ENCODE results near the gene LSS. TPM values are rescaled to one million over a fixed set of nuclear protein-coding genes. Genes with fewer than 3 reads are reported as not detected.

The LSS gene
- total RNA-seq (100 to 1,000 TPM; 142 to 194 TPM), polyA plus RNA-seq (10 to 100 TPM; 27.6 to 36.7 TPM)

GRCh38 chr21:46228345-46229051 lies at the start of gene LSS:
TSS of gene LSS (minus strand) at chr21:46228774. CDS start at chr21:46228745, 29 bp downstream.
- peaks cover 7 to 48% (median 32%) of the 10 kb centered on the region in 4 donors for H3K4me1 ChIP-seq (ENCODE audit: control insufficient read depth in 4 of 4, insufficient read depth in 4 of 4, low read length in 3 of 4)
- H3K9me3 ChIP-seq (ENCODE audit: control insufficient read depth in 4 of 4, low read length in 3 of 4) = no peaks in the 10 kb centered on the region
- H3K4me3 ChIP-seq (ENCODE audit: low read depth in 1 of 3, low read length in 3 of 3) = peak within 1 kb of the TSS; percentile 72 to 98 (median 83)
- peaks cover 0 to 7% (median under 1%) of the 10 kb centered on the region in 4 donors for H3K36me3 ChIP-seq (ENCODE audit: control insufficient read depth in 4 of 4, insufficient read depth in 3 of 4, low read depth in 1 of 4, low read length in 3 of 4)
- TF ChIP-seq FOXA1 (IDR thresholded peaks at IDR 0.05) = no peak
- no peak for TF ChIP-seq RAD21 (IDR thresholded peaks at IDR 0.05)
- no peak for TF ChIP-seq HNF4G (IDR thresholded peaks at IDR 0.05)
- TF ChIP-seq FOXA2 (IDR thresholded peaks at IDR 0.05) = no peak
- TF ChIP-seq CTCF (IDR thresholded peaks at IDR 0.05; ENCODE audit: low read depth, low read length, missing input control) = no peak
- TF ChIP-seq, protein P1, sequence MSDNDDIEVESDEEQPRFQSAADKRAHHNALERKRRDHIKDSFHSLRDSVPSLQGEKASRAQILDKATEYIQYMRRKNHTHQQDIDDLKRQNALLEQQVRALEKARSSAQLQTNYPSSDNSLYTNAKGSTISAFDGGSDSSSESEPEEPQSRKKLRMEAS (IDR thresholded peaks at IDR 0.05) = peak; percentile 3
- TF ChIP-seq, protein P2, sequence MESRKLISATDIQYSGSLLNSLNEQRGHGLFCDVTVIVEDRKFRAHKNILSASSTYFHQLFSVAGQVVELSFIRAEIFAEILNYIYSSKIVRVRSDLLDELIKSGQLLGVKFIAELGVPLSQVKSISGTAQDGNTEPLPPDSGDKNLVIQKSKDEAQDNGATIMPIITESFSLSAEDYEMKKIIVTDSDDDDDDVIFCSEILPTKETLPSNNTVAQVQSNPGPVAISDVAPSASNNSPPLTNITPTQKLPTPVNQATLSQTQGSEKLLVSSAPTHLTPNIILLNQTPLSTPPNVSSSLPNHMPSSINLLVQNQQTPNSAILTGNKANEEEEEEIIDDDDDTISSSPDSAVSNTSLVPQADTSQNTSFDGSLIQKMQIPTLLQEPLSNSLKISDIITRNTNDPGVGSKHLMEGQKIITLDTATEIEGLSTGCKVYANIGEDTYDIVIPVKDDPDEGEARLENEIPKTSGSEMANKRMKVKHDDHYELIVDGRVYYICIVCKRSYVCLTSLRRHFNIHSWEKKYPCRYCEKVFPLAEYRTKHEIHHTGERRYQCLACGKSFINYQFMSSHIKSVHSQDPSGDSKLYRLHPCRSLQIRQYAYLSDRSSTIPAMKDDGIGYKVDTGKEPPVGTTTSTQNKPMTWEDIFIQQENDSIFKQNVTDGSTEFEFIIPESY (IDR thresholded peaks at IDR 0.05) = no peak
- TF ChIP-seq NR2F2 (IDR thresholded peaks at IDR 0.05) = peak; percentile 26
- TF ChIP-seq EGR1 (IDR thresholded peaks at IDR 0.05; ENCODE audit: low read depth in 2 of 2) = peak; percentile 94 to 95
- TF ChIP-seq, protein P3, sequence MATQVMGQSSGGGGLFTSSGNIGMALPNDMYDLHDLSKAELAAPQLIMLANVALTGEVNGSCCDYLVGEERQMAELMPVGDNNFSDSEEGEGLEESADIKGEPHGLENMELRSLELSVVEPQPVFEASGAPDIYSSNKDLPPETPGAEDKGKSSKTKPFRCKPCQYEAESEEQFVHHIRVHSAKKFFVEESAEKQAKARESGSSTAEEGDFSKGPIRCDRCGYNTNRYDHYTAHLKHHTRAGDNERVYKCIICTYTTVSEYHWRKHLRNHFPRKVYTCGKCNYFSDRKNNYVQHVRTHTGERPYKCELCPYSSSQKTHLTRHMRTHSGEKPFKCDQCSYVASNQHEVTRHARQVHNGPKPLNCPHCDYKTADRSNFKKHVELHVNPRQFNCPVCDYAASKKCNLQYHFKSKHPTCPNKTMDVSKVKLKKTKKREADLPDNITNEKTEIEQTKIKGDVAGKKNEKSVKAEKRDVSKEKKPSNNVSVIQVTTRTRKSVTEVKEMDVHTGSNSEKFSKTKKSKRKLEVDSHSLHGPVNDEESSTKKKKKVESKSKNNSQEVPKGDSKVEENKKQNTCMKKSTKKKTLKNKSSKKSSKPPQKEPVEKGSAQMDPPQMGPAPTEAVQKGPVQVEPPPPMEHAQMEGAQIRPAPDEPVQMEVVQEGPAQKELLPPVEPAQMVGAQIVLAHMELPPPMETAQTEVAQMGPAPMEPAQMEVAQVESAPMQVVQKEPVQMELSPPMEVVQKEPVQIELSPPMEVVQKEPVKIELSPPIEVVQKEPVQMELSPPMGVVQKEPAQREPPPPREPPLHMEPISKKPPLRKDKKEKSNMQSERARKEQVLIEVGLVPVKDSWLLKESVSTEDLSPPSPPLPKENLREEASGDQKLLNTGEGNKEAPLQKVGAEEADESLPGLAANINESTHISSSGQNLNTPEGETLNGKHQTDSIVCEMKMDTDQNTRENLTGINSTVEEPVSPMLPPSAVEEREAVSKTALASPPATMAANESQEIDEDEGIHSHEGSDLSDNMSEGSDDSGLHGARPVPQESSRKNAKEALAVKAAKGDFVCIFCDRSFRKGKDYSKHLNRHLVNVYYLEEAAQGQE (IDR thresholded peaks at IDR 0.05) = no peak
- TF ChIP-seq JUND (IDR thresholded peaks at IDR 0.05) = no peak
- TF ChIP-seq HNF4A (conservative IDR thresholded peaks at IDR 0.05) = no peak
- no peak for TF ChIP-seq GABPA (IDR thresholded peaks at IDR 0.05 in 1 of 2, conservative IDR thresholded peaks at IDR 0.05 in 1 of 2)
- under 1% methylated on average over 77 of the region's 77 CpGs for WGBS
- peak within 1 kb of the TSS; percentile 82 to 84 for H3K27ac ChIP-seq (ENCODE audit: low read depth in 1 of 2, low read length in 2 of 2)
- peak; percentile 97 for DNase-seq (ENCODE audit: low spot score)
- H3K9ac ChIP-seq (ENCODE audit: low read depth in 1 of 2, low read length in 2 of 2) = peak within 1 kb of the TSS; percentile 6 to 66
- H3K27me3 ChIP-seq (ENCODE audit: control insufficient read depth in 4 of 4, insufficient read depth in 4 of 4, low read length in 3 of 4) = no peaks in the 10 kb centered on the region

- WGBS = 97% methylated on average over 11 of the region's 11 CpGs
- H3K36me3 ChIP-seq (ENCODE audit: control insufficient read depth in 4 of 4, insufficient read depth in 3 of 4, low read depth in 1 of 4, low read length in 3 of 4) = peaks cover 30 to 86% (median 67%) of the 10 kb centered on the region in 4 donors
- DNase-seq (ENCODE audit: low spot score) = no peak
- no peaks in the 10 kb centered on the region for H3K9me3 ChIP-seq (ENCODE audit: control insufficient read depth in 4 of 4, low read length in 3 of 4)
- H3K27ac ChIP-seq (ENCODE audit: low read depth in 1 of 2, low read length in 2 of 2) = no peak overlapping the region
- H3K27me3 ChIP-seq (ENCODE audit: control insufficient read depth in 4 of 4, insufficient read depth in 4 of 4, low read length in 3 of 4) = no peaks in the 10 kb centered on the region
- no peaks in the 10 kb centered on the region for H3K4me1 ChIP-seq (ENCODE audit: control insufficient read depth in 4 of 4, insufficient read depth in 4 of 4, low read length in 3 of 4)
- H3K9ac ChIP-seq (ENCODE audit: low read depth in 1 of 2, low read length in 2 of 2) = no peak overlapping the region
- no peak for TF ChIP-seq YY1 (IDR thresholded peaks at IDR 0.05)
- no peak for TF ChIP-seq NR2F2 (IDR thresholded peaks at IDR 0.05)
- no peak for TF ChIP-seq CTCF (IDR thresholded peaks at IDR 0.05; ENCODE audit: low read depth, low read length, missing input control)
- no peak for TF ChIP-seq EGR1 (IDR thresholded peaks at IDR 0.05; ENCODE audit: low read depth in 2 of 2)
- TF ChIP-seq HNF4G (IDR thresholded peaks at IDR 0.05) = no peak
- H3K4me3 ChIP-seq (ENCODE audit: low read depth in 1 of 3, low read length in 3 of 3) = no peak overlapping the region
Measured at GRCh38 chr21:46274797-46275390, 46.3 kb upstream of the LSS start.
